HepG2 (cell line): ENCODE measurements around the gene BCAS3.

Experiments used
- ARID2 ChIP-seq: sonication (generic); formaldehyde crosslinking; IDR thresholded peaks from 2 replicates; pipeline ENCODE4 v1.8.1; 2022; ENCODE audit warnings: mild to moderate bottlenecking, missing genetic modification reagents, borderline replicate concordance
- CTCF ChIP-seq: sonication (generic); formaldehyde crosslinking; IDR thresholded peaks from 2 replicates; pipeline ENCODE4 v1.5.0; 2020; ENCODE audit warnings: mild to moderate bottlenecking, missing genetic modification reagents, moderate library complexity
- EED ChIP-seq: sonication (generic); formaldehyde crosslinking; IDR thresholded peaks from 2 replicates; pipeline ENCODE4 v1.5.0; 2020; ENCODE audit warnings: mild to moderate bottlenecking, missing genetic modification reagents
- ELF1 ChIP-seq: sonication (generic); formaldehyde crosslinking; IDR thresholded peaks from 2 replicates; pipeline ENCODE4 v1.4.0; 2020; ENCODE audit warnings: missing genetic modification reagents
- GRHL1 ChIP-seq: sonication (generic); formaldehyde crosslinking; conservative IDR thresholded peaks from 2 replicates; pipeline ENCODE4 v1.8.0; 2022; ENCODE audit warnings: missing genetic modification reagents
- KLF6 ChIP-seq: IDR thresholded peaks from 2 replicates; pipeline ENCODE4 v1.8.0; 2016; ENCODE audit warnings: missing biosample characterization, missing genetic modification reagents
- POLR2A ChIP-seq, 2 experiments: IDR thresholded peaks; 2 replicates each; pipeline ENCODE4 v1.6.1; 2011; ENCODE audit warnings: low read depth in 2 of 2, low read length in 2 of 2, mild to moderate bottlenecking in 1 of 2, moderate library complexity in 1 of 2; ENCODE audit not compliant: insufficient read depth in 1 of 2
- RFX5 ChIP-seq: IDR thresholded peaks from 2 replicates; pipeline ENCODE4 v1.6.1; 2011; ENCODE audit warnings: low read depth, low read length, improper control_type of control experiment

GRCh38 chr17:61305024-61305423 lies 627.4 kb downstream of the BCAS3 start:
- TF ChIP-seq POLR2A (IDR thresholded peaks at IDR 0.05; ENCODE audit: insufficient read depth in 1 of 2, low read depth in 2 of 2, low read length in 2 of 2) (no peak), CTCF (CRISPR knock-in tag) (no peak), EED (CRISPR knock-in tag) (no peak), KLF6 (CRISPR knock-in tag) (no peak), RFX5 (no peak), ELF1 (CRISPR knock-in tag) (no peak), GRHL1 (CRISPR knock-in tag) (no peak), ARID2 (CRISPR knock-in tag) (no peak)
